ENCODE results near the gene HFM1.

HFM1 gene

DNA sequence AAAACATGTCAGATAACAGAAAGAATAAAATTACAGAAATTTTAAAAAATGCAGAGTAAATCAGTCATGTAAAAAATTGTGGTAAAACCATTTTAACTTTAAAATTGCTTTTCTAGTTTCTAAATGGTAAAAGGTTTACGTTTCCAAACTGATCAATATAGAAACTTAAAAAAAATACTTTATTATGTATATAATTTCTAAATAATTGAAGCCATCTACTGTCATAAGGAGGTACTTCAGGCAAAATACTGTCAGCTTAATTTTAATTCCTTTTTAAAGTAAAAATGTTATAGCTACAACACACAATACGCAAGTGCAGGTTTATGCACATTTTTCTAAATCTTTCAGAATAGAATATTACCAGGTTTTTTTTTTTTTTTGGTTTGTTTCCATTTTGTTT, 159.9 kb downstream of the HFM1 start:
- DNase-seq, result no peak

DNA sequence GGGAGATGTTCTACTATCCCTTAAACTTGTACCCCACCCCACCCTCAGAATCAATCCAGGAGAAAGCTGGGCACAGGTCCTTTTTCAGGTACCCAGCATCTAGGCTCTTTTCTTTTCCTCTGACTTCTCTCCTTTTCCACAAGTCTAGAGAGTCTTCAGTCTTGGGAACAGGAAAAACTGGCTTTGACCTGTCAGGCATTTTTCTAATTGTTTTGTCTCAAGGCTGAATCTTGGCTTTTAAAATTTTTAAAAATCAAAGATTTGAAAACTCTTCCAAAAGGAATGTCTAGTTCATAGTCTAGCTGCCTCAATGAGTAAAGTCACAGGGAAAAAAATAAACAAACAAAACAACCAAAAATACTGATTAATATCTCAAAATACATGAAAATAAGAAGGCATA, 161.5 kb downstream of the HFM1 start:
- no peak for DNase-seq

DNA sequence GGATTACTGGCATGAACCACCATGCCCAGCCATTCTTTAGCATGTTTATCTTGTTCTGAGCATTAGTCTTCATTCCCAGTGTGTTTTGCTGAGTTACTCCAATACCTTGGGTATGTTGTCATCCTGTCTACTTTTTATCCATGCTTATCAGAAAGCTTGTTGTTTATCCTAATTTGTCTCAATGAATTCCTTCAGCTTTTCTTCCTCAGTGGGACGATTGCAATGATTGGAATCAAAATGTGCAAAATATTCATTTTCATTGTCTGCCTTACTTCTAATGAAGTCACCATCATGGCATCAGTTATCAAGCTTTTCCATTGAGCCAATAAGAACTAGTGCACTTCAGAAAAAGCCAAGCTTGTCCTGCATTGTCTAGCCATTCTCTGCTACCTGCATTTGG, 170.5 kb downstream of the HFM1 start:
- no peak for DNase-seq

DNA sequence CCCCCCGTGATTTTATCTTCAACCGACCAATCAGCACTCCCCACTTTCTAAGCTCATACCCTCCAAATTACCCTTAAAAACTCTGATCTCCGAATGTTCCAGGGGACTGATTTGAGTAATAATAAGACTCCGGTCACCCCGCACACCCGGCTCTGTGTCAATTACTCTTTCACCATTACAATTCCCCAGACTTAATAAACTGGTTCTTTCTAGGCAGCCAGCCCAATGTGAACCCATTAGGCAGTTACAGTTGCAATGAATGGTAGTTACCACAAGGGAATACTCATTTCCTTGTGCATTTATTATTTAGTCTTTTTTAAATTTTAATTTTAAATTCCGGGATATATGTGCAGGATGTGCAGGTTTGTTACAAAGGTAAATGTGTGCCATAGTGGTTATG, 177.9 kb downstream of the HFM1 start:
- no peak for DNase-seq

DNA sequence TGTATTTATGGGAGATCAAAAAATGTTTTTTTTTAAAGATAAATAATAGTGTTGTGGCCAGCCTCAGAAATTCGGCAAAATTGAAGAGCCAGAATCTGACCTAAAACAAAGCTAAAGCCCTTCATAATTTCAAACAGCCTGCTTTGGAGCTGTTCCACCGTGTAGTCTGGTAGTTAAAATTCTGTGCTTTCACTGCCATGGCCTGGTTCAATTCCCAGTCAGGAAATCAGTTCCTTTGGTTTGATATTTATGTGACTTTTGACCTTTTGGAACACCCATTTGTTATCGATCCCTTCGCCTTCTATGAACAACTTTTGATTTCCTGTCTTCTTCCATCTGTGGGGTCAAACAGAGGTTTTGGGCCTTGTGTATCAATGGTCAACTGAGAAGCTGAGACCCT, 179.8 kb downstream of the HFM1 start:
- DNase-seq, result no peak

DNA sequence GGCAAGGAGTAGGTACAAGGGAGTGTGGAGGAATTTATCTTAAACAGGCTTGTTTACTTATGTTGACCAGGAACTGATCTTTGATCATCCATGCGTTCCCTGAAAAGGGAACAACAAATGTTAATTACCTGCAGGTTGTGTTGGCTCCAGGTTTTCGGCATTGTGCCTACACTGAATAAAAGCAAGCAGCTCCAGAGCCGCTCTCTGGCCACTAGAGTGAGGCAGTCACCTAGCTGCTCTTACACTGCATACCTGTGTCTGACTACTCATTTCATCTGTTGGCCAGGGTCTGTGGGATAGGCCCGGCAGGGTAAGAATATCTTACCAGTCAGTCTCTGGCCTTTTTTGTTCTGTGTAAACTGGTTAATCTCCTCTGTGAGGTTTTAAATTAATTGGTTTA, 183.6 kb downstream of the HFM1 start:
- DNase-seq, result no peak

DNA sequence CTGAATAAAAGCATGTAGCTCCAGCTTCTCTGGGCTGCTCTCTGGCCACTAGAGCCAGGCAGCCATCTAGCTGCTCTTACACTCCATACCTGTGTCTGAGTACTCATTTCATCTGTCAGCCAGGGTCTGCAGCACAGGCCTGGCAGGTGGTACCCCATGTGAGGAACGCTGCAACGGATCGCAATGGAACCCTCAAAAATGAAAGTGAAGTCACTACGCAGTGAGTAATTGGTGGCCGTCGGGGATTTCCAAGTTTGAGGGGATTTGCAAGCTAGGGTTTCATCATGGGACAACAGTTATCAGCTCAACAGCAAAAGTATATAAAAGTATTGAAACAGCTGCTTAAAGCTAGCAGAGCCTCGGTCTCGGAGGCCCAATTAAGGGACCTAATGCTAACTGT, 186.7 kb downstream of the HFM1 start:
- DNase-seq, result no peak

Measured in suppressor macrophage treated with lipopolysaccharide for 4 hours (primary cell).